Ammon's horn (tissue), 1 donor: ENCODE data around the gene UBE2G2.

Source experiments
- DNase-seq: peaks from one replicate; pipeline ENCODE4 v3.0.0-alpha.2; 2016; ENCODE audit warnings: low spot score

The UBE2G2 gene

DNA sequence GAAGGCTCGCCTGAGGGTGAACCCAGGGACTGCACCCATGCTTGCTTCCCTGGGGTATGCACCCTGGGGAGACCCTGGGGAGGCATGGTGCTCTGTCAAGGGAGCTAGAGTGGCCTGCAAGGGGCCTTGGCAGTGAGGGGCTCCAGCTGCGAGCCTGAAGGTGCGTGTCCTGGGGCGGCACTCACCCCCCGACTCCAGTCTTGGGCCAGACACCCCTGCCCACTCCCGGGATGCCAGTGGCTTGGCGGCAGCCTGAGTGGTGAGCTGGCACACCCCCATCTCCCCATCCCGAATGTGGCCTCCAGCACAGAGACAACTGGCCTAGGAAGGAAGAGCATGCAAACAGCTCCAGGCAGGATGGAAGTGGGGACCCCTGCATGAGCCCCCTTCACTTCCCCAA, 13.6 kb upstream of the UBE2G2 start:
- no peak for DNase-seq

DNA sequence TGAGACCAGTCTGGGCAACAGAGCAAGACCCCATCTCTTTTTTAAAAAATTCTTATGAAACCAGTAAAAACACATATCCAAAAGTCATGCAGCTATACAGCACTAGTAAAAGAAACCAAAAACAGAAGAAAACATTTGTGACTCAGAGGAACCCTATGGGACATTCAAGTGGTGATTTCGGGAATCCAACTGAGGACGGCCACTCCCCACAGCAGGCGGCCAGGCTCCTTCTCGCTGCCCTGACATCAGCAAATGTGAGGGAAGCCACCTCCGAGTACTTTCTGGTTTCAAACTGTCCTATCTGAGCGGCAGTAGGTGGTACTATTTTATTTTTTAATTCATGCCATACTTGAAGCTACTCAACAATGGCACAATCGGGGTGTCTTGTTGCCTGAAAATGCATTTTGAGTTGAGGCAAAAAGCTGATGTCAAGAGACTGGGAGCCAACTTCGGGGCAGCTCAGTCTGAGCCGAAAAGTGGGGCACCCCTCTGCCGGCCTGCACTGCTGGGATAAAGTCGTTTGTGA, 12.9 kb upstream of the UBE2G2 start:
- no peak for DNase-seq

- DNase-seq: no peak
Observed at GRCh38 chr21:44813727-44814126, 12.1 kb upstream of the UBE2G2 start.

DNA sequence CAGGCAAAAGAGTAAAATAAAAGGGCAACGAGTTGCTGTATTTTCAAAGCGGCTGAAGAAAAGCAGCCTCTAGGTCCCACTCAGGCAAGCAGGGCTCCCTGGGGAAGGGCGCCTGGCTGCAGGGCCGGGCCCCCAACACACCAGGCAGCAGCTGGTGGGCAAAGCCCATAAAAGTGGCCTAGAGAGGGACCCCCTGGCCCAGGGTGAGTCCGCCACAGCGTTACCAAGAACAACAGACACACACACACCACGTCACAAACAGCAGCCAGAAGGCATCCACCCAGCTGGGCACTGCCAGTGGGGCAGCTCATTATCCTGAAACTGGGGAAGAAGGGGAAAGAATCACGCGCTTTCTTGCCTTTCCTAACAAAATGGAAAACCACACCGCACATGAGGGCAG, 11.5 kb upstream of the UBE2G2 start:
- no peak for DNase-seq

DNA sequence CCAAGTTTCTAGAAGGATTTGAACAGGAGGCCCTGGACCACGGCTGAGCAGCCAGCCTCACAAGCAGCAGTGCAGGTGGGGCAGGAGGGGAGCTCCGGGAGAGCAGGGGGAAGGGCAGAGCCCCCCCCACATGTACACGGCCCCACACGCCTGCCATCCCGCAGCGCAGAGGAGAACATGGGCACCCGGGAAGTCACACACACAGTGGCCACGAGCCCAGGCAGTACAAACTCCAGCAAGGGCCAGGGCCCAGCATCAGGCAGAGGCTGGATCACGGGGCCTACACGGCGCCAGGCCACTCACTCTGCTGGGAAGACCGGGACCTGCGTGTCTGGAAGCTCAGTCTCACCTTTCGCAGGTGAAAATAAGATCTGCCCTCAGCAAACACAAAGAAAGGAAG, 11.0 kb upstream of the UBE2G2 start:
- DNase-seq: no peak

- DNase-seq: no peak
Observed at GRCh38 chr21:44810779-44811178, 9.2 kb upstream of the UBE2G2 start.

GRCh38 chr21:44805859-44806258, 4.2 kb upstream of the UBE2G2 start:
- no peak for DNase-seq

- no peak for DNase-seq
Observed at GRCh38 chr21:44805226-44805625, 3.6 kb upstream of the UBE2G2 start.

DNA sequence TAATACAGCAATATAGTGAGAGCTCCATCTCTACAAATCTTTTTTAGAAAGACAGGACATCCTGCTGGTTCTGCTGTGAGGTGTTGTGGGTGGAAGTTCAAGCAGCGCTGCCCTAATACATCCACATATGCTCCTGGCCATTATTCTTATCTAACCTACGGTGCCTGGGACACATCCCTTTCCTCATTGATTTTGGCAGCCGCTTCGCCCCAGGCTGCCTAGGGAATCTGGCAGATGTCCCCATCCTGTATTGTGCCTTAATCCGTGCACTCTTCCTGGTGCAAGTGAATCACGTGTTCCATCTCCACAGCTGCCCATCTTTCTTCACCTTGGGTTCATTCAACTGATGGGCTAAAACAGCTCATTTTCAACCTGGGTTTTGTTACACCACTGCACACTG, 3.1 kb upstream of the UBE2G2 start:
- DNase-seq: no peak

- no peak for DNase-seq
Observed at GRCh38 chr21:44803651-44804050, 2.0 kb upstream of the UBE2G2 start.

DNA sequence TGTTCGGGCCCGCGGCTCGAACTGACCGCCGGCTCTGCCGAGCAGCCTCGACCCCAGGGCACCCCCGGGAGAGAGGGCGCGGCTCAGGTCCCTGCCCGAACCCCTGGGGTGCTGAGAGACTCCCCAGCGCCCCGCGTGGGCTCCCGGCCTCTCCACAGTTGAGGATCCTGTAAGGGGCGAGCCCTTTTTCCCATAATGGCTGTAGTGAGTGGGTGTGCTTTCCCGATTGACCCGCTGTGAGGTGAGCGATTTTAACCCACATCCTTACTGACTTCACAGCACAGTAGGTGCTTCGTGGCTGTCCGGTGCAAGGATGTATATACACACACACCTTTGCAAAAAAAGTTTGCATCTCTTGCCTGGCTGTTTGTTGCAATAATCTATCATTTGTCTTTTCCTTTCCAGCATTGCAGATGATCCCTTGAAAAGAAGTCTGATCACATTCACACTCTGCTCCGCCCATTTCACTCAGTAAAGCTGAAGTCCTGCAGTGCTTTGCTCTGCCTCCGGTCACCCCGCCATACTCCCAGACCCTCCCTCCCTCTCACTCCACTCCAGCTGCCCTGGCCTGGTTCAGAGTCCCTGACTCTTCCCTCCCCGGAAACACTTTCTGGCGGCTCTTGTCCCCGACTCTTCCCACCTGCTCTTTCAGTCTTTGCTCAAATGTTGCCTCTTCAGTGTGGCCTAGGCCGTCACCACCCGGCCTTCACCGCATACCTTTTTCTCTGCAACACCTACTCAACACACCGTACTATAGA, 955 bp upstream of the UBE2G2 start:
- DNase-seq: no peak

DNA sequence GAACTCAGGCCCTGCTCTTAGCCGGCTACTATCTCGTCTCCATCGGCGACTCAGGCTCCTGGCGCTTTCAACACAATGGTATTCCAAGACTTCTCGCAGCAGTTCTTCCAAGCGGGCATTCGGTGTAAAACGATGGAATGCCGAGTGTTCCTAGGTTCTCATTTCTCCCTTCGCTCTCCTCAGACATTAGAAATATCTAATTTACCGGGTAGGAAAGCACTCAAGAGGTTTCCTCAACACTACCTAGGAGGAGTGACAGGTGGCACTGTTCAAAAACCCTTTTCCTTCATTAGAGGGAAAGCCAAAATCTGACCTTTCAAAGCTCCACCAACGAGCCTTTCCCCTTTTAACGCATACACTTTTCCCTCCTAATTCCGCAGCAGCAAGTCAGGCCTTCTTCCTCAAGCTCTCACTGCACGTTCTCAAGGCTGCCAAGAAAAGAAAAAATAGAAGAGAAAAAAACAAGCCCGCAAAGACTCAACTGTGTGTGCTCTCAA, 601 bp downstream of the UBE2G2 start:
- no peak for DNase-seq

DNA sequence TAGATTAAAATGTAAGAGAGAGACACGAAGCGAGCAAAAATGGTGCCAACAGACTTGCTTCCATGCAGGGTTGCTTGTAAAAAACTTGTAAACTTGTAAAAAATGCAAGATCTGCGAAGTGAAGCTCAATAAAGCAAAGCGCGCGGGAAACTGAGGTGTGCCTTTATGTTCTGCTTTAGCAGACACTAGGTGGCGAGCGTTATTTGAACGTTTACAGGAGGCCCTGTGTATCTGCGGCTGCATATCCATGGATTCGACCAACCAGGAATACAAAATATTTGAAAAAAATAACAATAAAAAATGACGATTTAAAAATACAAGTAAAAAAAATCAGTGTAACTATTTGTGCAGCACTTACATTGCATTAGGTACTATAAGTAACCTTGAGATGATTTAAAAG, 1.5 kb downstream of the UBE2G2 start:
- DNase-seq: peak; percentile 39

GRCh38 chr21:44799646-44800045, 2.0 kb downstream of the UBE2G2 start:
- DNase-seq: no peak

DNA sequence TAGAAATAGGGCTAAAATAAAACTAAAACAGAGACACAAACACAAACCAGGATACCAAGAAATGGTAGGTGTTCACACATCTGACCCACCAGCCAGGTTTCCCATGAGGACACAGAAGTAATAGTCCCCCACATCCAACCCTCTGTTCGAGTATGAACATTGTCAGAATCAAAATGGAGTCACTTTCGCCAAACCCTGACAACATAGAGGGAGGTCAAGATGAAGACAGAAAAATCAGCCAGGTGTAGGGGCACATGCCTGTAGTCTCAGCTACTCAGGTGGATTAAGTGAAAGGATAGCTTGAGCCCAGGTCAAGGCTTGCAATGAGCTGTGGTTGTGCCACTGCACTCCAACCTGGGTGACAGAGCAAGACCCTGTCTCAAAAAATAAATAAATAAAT, 3.8 kb downstream of the UBE2G2 start:
- no peak for DNase-seq

GRCh38 chr21:44795342-44795741, 6.3 kb downstream of the UBE2G2 start:
- no peak for DNase-seq

DNA sequence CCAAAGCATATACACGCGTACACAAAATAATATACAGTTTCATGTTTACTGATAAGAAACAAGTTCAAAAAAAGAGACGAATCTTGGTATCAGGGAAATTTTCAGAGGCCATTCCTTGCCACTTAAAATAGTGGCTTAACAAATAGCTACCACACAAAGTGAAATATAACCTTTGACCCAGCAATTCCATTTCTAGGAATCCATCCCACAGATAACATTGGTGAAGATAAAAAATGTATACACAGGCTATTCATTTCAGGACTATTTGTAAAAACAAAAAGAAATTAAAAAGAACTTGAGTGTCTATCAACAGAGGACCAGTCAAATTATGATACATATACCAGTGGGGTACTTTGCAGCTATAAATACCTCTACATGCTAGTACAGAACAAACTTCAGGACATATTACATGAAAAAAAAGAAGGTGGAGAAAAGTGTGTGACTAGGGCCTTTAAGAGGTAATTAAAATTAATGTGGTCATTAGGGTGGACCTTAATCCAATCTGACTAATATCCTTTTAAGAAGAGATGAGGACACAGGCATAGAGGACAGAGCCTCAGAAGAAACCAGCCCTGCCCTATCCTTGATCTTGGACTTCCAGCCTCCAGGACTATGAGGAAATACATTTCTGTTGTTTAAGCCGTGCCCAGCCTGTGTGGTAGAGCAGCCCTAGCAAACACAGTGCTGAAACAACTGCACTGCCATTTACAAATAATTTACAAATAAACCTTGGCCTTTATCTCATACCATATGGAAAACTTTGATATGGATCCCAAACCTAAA, 7.8 kb downstream of the UBE2G2 start:
- DNase-seq: no peak

DNA sequence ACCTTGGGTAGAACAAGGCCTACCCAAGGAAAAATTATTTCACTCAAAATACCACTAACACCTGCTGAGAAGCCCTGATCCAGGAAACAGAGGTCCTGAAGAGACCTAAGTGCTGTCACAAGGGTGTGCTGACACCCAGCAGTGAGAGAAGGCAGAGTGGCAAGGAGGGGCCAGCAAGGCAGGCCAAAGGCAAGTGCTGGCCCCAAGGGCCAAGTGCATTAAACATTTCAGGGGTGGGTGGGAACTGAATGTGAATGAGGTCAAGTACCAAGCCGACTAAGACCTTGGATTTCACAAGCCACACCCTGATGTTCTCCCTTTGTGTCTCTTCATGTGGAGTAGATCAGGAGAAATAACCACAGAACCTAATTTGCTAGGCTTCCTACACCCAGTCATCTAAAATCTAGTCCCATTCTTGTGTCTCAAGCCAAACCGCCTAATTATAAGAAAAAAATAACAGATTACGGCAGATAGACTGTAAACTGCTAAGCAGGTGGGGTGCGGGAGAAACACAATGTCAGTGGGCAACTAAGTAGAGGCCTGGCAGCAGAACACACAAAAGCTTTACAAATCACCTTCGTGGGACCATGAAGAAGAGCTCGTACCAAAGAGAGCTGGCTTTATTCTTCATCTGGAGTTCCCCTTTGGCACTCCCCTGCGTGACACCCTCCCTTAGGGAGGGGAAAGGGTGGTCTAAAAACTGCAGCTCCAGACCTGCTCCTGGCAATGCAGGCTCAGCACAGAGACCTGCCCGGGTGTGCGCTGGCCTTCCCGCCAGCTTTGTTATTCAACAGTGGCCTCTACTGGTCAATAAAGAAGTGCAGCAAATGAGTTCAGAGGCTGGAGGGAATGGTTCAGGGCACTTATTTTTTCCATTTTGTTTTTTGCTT, 8.7 kb downstream of the UBE2G2 start:
- DNase-seq: peak; percentile 70

GRCh38 chr21:44791993-44792392, 9.6 kb downstream of the UBE2G2 start:
- no peak for DNase-seq

GRCh38 chr21:44791246-44791645, 10.4 kb downstream of the UBE2G2 start:
- DNase-seq: no peak

- no peak for DNase-seq
Observed at GRCh38 chr21:44790368-44790767, 11.3 kb downstream of the UBE2G2 start.

DNA sequence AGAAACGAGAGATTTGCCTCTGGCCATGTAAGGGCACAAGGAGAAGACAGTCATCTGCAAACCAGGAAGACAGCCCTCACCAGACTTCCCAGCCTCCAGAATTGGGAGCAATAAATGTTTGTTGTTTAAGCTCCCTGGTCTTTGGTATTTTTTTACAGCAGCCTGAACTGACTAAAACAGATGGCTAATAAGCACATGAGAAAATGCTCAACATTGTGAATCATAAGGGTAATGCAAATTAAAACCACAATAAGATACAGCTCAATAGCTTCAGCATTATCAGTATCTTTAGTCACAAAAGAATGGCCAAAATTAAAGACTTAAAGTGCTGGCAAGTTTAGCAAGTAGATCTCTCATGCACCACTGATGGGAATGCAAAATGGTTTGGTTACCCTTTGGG, 11.7 kb downstream of the UBE2G2 start:
- DNase-seq: no peak
